GM18951 (cell line): ENCODE results near the gene AMT.

Experiments used
- POLR2A ChIP-seq: IDR thresholded peaks from 4 replicates; pipeline ENCODE4 v1.6.1; 2011; ENCODE audit warnings: mild to moderate bottlenecking; ENCODE audit not compliant: insufficient read length, insufficient read depth; ENCODE audit errors: extremely low read depth
- in situ Hi-C: fragments of 300-500 bp; cut with MboI; formaldehyde crosslinking; loops from one replicate; pipeline ENCODE4 v1.12.0; 2022; ENCODE audit warnings: low sequenced_read_pairs, mixed read lengths, inconsistent platforms; ENCODE audit not compliant: unreplicated experiment

Gene AMT

DNA sequence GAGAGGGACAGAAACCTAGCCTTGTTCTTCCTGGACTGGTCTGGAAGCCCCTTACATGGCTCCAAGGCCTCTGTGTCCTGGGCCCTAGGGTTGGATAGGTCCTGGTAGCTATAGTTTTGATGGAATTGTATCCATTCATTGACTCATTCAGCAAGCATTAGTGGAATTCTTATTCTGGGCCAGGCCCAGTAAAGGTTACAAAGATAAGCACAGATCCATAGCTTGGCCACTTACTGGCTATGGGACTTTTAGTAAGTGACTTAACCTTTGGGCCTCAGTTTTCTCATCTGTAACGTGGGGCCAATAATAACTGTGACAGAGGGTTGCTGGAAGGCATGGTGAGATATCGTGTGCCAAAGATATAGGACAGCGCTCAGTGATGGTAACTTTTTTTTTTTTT is 34.2 kb upstream of the AMT start:
- TF ChIP-seq POLR2A: no peak

DNA sequence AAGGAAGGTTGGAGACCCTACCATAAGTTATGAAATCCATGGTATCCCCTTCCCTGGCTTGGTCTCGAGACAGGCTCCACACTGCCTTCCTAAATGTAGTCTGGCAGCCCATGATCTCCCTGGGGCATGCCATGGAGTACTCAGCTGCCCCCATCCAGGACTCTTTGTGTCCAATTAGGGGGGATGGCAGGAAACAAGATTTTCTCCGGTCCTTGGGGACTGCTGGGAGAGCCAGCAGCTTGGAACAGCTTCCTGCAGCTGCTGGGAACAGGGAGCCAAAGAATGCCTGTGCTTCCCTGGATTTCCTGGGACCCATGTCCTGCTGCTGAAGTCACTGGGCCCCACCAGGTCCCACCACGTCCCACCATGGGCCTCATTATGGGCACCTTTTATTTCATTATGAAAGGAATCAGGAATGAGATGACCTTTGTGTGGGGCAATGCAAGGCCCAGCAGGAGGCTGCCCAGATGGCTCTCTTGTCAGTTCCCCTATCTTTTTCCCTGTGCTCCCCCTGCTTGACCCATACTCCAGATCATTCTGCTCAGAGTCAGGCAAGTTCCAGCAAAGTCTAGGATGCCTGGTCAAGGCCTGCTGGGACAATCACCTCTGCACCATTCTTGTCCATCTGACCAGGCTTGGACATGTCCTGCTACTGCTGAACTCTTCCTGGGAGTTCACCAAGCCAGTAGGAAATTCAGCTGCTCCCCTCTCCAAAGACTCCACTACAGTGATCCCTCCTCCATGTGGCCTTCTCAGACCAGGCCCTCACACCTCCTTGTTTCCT is 32.8 kb upstream of the AMT start:
- no peak for TF ChIP-seq POLR2A
- in situ Hi-C loops: no loop called here

More for the DNA sequence above, 34.2 kb upstream of the AMT start:
- in situ Hi-C loops: no loop called here

- in situ Hi-C loops: no loop called here
- TF ChIP-seq POLR2A: no peak
These were observed 32.2 kb upstream of the AMT start for GRCh38 chr3:49454458-49454857.

DNA sequence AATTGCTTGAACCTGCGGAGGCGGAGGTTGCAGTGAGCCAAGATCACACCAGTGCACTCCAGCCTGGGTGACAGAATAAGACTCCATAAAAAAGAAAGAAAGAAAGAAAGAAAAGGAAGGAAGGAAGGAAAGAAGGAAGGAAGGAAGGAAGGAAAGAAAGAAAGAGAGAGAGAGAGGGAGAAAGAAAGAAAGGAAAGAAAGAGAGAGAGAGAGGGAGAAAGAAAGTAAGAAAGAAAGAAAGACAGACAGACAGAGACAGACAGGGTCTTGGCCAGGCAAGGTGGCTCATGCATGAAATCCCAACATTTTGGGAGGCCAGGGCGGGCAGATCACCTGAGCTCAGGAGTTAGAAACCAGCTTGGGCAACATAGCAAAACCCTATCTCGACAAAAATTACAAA is 31.3 kb upstream of the AMT start:
- in situ Hi-C loops: no loop called here
- TF ChIP-seq POLR2A: no peak

DNA sequence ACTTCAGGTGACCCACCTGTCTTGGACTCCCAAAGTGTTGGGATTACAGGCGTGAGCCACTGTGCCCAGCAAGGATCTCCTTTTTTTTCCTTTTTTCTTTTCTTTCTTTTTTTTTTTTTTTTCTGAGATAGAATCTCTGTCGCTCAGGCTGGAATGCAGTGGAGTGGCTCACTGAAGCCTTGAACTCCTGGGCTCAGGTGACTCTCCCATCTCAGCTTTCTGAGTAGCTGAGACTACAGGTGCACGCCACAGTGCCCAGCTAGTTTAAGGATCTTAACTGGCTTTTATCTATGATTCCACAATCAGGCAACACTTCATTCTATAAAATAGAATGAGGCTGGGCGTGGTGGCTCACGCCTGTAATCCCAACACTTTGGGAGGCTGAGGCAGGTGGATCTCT is 23.1 kb upstream of the AMT start:
- in situ Hi-C loops: loop anchor here (10.0 kb wide), 1 partner anchor 271 kb away; the partner anchor contains the start of gene KLHDC8B
- no peak for TF ChIP-seq POLR2A

DNA sequence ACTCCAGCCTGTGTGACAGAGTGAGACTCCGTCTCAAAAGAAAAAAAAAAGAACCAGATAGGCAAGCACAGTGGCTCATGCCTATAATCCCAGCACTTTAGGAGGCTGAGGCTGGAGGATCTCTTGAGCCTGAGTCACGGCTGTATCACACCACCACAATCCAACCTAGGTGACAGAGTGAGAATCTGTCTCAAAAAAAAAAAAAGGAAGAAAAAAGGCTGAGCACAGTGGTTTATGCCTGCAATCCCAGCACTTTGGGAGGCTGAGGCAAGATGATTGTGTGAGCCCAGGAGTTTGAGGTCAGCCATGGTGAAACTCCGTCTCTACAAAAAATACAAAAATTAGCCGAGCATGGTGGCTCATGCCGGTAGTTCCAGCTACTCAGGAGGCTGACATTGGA is 12.5 kb upstream of the AMT start:
- in situ Hi-C loops: no loop called here
- TF ChIP-seq POLR2A: no peak

- in situ Hi-C loops: no loop called here
- TF ChIP-seq POLR2A: no peak
These were observed 6.4 kb upstream of the AMT start for GRCh38 chr3:49428752-49429080.

GRCh38 chr3:49427586-49427985 is 5.3 kb upstream of the AMT start:
- TF ChIP-seq POLR2A: no peak
- in situ Hi-C loops: no loop called here

DNA sequence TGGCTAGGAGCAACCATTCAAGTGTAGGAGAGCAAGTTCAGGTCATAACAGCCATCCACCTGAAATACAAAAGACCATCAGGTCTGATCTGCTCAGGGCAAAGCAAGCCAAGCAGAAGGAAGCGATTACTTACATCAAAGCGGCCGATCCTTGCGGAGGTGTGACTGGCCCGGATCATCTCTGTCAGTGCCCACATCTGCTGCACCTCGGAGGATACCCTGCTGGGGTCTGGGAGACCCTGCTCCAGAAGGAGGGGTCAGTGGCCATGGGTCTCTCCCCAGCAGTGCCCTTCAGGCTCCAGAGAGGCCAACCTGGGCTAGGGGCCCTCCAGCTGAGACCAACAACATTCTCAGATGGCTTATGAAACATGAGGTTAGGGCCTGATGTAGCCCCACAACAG is 2.5 kb upstream of the AMT start:
- no peak for TF ChIP-seq POLR2A
- in situ Hi-C loops: no loop called here

- in situ Hi-C loops: no loop called here
- no peak for TF ChIP-seq POLR2A
These were observed 339 bp downstream of the AMT start for GRCh38 chr3:49421890-49422378.

- in situ Hi-C loops: no loop called here
- no peak for TF ChIP-seq POLR2A
These were observed 4.7 kb downstream of the AMT start for GRCh38 chr3:49417516-49418120.

- in situ Hi-C loops: no loop called here
- TF ChIP-seq POLR2A: no peak
These were observed 5.4 kb downstream of the AMT start for GRCh38 chr3:49416867-49417266.

- in situ Hi-C loops: no loop called here
- TF ChIP-seq POLR2A: no peak
These were observed 6.2 kb downstream of the AMT start for GRCh38 chr3:49415931-49416601.

GRCh38 chr3:49414753-49415152 is 7.5 kb downstream of the AMT start:
- TF ChIP-seq POLR2A: no peak
- in situ Hi-C loops: no loop called here
